Body of pancreas (tissue), 4 donors: ENCODE measurements around the gene MRPL27. TPM values are rescaled to one million over a fixed set of nuclear protein-coding genes. Genes with fewer than 3 reads are reported as not detected.

ENCODE experiments used
- ATAC-seq: fragments of 150-250 bp; one replicate; pipeline ENCODE4 v1.9.1; 2016
- DNase-seq, 4 donors: peaks; one replicate each; pipeline ENCODE4 v3.0.0-alpha.2; 2019
- H3K27ac ChIP-seq, 4 donors: fragments of 200-600 bp; sonication (generic); 1 replicate in 3 of 4; 2 replicates in 1 of 4; pipeline versions ENCODE4 v1.5.1 to v1.6.1; 2016 to 2019; ENCODE audit warnings: mild to moderate bottlenecking in 1 of 4, mixed read lengths in 1 of 4, moderate library complexity in 1 of 4
- H3K27me3 ChIP-seq, 2 donors: fragments of 200-600 bp; sonication (generic); one replicate each; pipeline ENCODE4 v1.6.0; 2016; ENCODE audit warnings: mild to moderate bottlenecking in 1 of 2
- H3K36me3 ChIP-seq, 2 donors: fragments of 200-600 bp; sonication (generic); replicated peaks in 1 of 2; 2 replicates each; pipeline ENCODE4 v1.5.1; 2016; ENCODE audit warnings: low read depth in 2 of 2; ENCODE audit not compliant: insufficient read depth in 1 of 2
- H3K4me1 ChIP-seq: fragments of 200-600 bp; sonication (generic); one replicate; pipeline ENCODE4 v1.6.0; 2016
- H3K4me3 ChIP-seq, 2 donors: fragments of 200-600 bp; sonication (generic); 1 replicate in 1 of 2; 2 replicates in 1 of 2; pipeline ENCODE4 v1.5.1; 2016 to 2019
- H3K9me3 ChIP-seq, 3 donors: fragments of 200-600 bp; sonication (generic); 1 replicate in 2 of 3; 2 replicates in 1 of 3; pipeline ENCODE4 v1.5.1; 2016
- POLR2A ChIP-seq, 3 donors: fragments of 450-650 bp; IDR thresholded peaks; one replicate each; pipeline ENCODE4 v1.6.1; 2016; ENCODE audit warnings: antibody characterized with exemption in 3 of 3, mild to moderate bottlenecking in 2 of 3
- WGBS, 2 donors: methylation state at CpG; one replicate each; pipeline ENCODE4 v1.1.5; 2017; 5-methylcytosine and 5-hydroxymethylcytosine counted together
- intact Hi-C: fragments of 100-400 bp; cut with DNase I; formaldehyde crosslinking; loops from one replicate; pipeline ENCODE4 v1.15.1; 2023
- total RNA-seq, 2 donors: library from RNA; depleted of rRNA; stranded (reverse); fragments of >200 nt; gene quantifications; one replicate each; pipeline ENCODE4 v1.1.0, GENCODE V29; 2016
- TF ChIP-seq, protein P1 (sequence below), 7 experiments: fragments of 450-650 bp in 4 of 7; fragments of 200-600 bp in 3 of 7; sonication (generic) in 3 of 7; IDR thresholded peaks; one replicate each; pipeline ENCODE4 v1.5.1; 2016 to 2019; ENCODE audit warnings: antibody characterized with exemption in 7 of 7

MRPL27 gene
- total RNA-seq, 2 donors from 2014 or later = 26.5 to 31.3 TPM

DNA sequence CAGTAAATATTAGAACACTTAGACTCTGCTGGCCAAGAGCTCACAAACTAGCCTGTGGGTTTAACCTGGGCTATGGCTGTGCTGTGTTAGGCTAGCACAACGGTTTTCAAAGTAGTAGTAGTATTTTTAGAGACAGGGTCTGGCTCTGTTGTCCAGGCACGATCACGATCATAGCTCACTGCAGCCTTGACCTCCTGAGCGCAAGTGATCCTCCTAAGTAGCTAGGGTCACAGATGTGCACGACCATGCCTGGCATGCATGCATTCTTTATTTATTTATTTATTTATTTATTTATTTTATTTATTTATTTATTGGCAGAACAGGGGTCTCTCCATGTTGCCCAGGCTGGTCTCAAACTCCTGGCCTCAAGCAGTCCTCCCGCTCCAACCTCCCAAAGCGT is 10.3 kb downstream of the MRPL27 start:
- TF ChIP-seq POLR2A (IDR thresholded peaks at IDR 0.05) = no peak
- TF ChIP-seq, protein P1, sequence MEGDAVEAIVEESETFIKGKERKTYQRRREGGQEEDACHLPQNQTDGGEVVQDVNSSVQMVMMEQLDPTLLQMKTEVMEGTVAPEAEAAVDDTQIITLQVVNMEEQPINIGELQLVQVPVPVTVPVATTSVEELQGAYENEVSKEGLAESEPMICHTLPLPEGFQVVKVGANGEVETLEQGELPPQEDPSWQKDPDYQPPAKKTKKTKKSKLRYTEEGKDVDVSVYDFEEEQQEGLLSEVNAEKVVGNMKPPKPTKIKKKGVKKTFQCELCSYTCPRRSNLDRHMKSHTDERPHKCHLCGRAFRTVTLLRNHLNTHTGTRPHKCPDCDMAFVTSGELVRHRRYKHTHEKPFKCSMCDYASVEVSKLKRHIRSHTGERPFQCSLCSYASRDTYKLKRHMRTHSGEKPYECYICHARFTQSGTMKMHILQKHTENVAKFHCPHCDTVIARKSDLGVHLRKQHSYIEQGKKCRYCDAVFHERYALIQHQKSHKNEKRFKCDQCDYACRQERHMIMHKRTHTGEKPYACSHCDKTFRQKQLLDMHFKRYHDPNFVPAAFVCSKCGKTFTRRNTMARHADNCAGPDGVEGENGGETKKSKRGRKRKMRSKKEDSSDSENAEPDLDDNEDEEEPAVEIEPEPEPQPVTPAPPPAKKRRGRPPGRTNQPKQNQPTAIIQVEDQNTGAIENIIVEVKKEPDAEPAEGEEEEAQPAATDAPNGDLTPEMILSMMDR (IDR thresholded peaks at IDR 0.05) = no peak
- Histone ChIP-seq H3K36me3 (peaks cover 0 to 7% of the 10 kb centered on the region in 2 donors), H3K27me3 (no peaks in the 10 kb centered on the region), H3K27ac (peak overlapping the region in 1 of 4 donors; percentile 59), H3K4me3 (no peak overlapping the region), H3K9me3 (no peaks in the 10 kb centered on the region), H3K4me1 (peaks cover 17% of the 10 kb centered on the region)
- DNase-seq (no peak), ATAC-seq (no peak)
- 59 to 63% methylated on average over 7 of the region's 7 CpGs for WGBS, 2 donors
- intact Hi-C loops = loop anchor here (10.0 kb wide), 1 partner anchor 112 kb away; the partner anchor contains the start of gene RSAD1

DNA sequence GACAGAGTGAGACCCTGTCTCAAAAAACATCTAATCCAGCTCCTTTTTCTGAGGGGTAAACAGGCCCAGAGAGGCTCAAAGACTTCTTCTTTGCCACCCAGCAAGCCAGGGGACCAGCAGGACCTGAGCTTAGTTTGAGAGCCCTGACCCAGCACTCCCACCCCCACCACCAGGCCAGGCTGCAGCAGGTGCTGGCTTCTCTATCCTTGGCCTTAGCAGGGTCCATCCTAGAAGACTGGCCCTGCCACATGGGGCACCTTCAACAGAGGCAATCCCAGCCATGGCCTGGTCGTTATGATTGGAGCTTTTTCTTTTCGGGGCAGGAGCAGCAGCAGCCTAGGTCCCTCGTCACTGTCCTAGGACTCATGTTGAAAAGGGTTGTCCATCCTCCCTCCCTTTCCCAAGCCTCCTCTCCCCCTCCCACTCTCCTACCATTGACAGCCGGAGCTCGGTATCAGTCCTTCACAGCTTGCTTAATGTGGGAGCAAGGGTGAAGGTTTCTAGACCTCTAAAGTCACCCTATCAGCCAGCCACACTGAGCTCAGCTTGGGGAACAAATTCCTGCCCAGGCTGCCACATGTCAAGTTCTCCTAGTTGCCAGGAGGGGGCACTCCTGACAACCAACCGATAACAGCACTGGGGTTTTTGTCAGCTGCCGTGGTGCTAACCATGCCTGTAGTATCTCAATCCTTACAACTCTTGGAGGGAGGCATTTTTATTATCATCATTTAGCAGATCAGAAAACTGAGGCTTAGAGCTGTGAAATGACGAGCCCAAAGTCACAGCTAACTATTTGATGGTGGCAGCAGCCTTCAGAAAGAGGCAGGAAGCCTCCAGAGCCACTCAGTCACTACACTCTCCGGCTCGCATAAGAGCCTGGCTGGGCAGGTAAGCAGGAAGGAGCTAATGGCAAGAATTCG is 11.2 kb downstream of the MRPL27 start:
- no peaks in the 10 kb centered on the region for H3K27me3 ChIP-seq
- intact Hi-C loops = loop anchor here (10.0 kb wide), 1 partner anchor 113 kb away; the partner anchor contains the start of gene RSAD1
- no peaks in the 10 kb centered on the region for H3K9me3 ChIP-seq
- H3K27ac ChIP-seq = peak overlapping the region in 2 of 4 donors; percentile 35 to 59
- TF ChIP-seq POLR2A (IDR thresholded peaks at IDR 0.05) = no peak
- TF ChIP-seq, protein P1 (IDR thresholded peaks at IDR 0.05) = peak; percentile 56 to 83 (median 80)
- H3K36me3 ChIP-seq = peaks cover 0 to 5% of the 10 kb centered on the region in 2 donors
- ATAC-seq = peak; percentile 89
- peaks cover 17% of the 10 kb centered on the region for H3K4me1 ChIP-seq
- WGBS, 2 donors = 16 to 23% methylated on average over 11 of the region's 11 CpGs
- no peak overlapping the region for H3K4me3 ChIP-seq
- DNase-seq = peak; percentile 71 to 81 (median 77)

DNA sequence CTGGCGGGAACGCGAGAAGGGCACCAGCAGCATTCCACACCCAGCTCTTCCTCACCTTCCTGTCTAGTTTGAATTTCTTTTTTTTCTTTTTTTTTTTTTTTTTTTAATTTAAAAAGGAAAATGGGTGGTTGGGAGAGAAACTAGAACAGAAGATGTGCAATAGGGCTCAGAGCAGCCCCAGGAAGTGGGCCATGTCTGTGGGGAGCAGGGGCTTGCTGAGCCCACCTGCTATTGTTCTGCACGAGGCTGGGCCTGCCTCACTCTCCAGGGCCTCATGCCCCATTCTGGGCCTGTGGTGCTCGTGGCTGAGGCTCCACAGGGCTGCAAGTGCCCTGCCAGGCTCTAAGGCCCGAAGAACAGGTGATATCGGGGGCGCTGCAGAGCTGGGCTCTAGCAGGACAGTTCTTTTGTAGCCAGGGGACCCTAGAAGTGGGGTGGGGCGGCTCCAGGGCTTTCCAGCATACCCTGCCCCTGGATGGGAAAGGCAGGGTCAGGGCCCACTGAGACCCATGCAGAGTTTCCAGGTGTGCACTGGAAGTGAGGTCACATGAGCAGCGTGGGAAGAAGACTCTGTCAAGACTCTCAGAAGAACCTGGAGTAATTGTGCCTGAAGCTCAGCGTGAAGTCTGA is 12.4 kb downstream of the MRPL27 start:
- intact Hi-C loops = loop anchor here (10.0 kb wide), 1 partner anchor 114 kb away; the partner anchor contains the start of gene RSAD1
- H3K36me3 ChIP-seq = peaks cover 6 to 8% of the 10 kb centered on the region in 2 donors
- no peak overlapping the region for H3K27ac ChIP-seq
- no peaks in the 10 kb centered on the region for H3K9me3 ChIP-seq
- no peak overlapping the region for H3K4me3 ChIP-seq
- no peak for ATAC-seq
- 84 to 85% methylated on average over 9 to 10 of the region's 11 CpGs for WGBS, 2 donors
- peaks cover 17% of the 10 kb centered on the region for H3K4me1 ChIP-seq
- H3K27me3 ChIP-seq = no peaks in the 10 kb centered on the region
- peak in 1 of 4 donors; percentile 9 for DNase-seq
- no peak for TF ChIP-seq POLR2A (IDR thresholded peaks at IDR 0.05)
- TF ChIP-seq, protein P1 (IDR thresholded peaks at IDR 0.05) = no peak

DNA sequence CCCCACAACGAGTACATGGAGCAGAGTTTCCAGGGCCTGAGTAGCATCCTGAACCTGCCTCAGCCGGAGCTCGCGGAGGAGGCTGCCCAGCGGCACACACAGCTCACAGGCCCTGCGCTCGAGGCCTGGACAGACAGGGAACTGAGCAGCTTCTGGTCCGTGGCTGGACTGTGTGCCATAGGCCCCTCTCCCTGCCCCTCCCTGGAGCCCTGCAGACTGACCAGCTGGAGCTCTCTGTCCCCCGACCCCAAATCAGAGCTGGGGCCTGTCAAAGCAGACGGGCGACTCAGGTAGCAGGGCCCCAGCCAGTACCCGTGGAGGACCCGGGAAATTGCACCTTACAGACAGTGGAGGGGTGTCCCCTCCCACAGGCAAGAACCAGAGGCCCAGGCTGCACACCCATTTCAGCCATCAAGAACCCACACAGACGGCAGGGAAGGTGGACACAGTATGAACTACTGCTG is 13.0 kb downstream of the MRPL27 start:
- H3K36me3 ChIP-seq = peaks cover 7 to 8% of the 10 kb centered on the region in 2 donors
- no peak for TF ChIP-seq POLR2A (IDR thresholded peaks at IDR 0.05)
- TF ChIP-seq, protein P1 (IDR thresholded peaks at IDR 0.05) = no peak
- ATAC-seq (no peak), DNase-seq (peak in 1 of 4 donors; percentile 10)
- H3K4me1 ChIP-seq = peaks cover 17% of the 10 kb centered on the region
- no peaks in the 10 kb centered on the region for H3K27me3 ChIP-seq
- H3K9me3 ChIP-seq = no peaks in the 10 kb centered on the region
- peak overlapping the region in 1 of 4 donors; percentile 17 for H3K27ac ChIP-seq
- WGBS, 2 donors = 75 to 81% methylated on average over 3 to 14 of the region's 14 CpGs
- intact Hi-C loops = loop anchor here (10.0 kb wide), 1 partner anchor 115 kb away; the partner anchor contains the start of gene RSAD1
- H3K4me3 ChIP-seq = no peak overlapping the region
